GM19438 (cell line): Measurements from ENCODE around the gene TTC17.
"Not testable (repeated sequence)": the region's sequence is repeated elsewhere in the genome, so short reads cannot be mapped to it uniquely, and the experiment has no call there.

Source experiments
- ATAC-seq: cut with Tn5 transposase; IDR thresholded peaks from one replicate; pipeline ENCODE4 v1.9.1; 2021; ENCODE audit warnings: low read depth; ENCODE audit not compliant: unreplicated experiment

The TTC17 gene, protein sequence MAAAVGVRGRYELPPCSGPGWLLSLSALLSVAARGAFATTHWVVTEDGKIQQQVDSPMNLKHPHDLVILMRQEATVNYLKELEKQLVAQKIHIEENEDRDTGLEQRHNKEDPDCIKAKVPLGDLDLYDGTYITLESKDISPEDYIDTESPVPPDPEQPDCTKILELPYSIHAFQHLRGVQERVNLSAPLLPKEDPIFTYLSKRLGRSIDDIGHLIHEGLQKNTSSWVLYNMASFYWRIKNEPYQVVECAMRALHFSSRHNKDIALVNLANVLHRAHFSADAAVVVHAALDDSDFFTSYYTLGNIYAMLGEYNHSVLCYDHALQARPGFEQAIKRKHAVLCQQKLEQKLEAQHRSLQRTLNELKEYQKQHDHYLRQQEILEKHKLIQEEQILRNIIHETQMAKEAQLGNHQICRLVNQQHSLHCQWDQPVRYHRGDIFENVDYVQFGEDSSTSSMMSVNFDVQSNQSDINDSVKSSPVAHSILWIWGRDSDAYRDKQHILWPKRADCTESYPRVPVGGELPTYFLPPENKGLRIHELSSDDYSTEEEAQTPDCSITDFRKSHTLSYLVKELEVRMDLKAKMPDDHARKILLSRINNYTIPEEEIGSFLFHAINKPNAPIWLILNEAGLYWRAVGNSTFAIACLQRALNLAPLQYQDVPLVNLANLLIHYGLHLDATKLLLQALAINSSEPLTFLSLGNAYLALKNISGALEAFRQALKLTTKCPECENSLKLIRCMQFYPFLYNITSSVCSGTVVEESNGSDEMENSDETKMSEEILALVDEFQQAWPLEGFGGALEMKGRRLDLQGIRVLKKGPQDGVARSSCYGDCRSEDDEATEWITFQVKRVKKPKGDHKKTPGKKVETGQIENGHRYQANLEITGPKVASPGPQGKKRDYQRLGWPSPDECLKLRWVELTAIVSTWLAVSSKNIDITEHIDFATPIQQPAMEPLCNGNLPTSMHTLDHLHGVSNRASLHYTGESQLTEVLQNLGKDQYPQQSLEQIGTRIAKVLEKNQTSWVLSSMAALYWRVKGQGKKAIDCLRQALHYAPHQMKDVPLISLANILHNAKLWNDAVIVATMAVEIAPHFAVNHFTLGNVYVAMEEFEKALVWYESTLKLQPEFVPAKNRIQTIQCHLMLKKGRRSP

DNA sequence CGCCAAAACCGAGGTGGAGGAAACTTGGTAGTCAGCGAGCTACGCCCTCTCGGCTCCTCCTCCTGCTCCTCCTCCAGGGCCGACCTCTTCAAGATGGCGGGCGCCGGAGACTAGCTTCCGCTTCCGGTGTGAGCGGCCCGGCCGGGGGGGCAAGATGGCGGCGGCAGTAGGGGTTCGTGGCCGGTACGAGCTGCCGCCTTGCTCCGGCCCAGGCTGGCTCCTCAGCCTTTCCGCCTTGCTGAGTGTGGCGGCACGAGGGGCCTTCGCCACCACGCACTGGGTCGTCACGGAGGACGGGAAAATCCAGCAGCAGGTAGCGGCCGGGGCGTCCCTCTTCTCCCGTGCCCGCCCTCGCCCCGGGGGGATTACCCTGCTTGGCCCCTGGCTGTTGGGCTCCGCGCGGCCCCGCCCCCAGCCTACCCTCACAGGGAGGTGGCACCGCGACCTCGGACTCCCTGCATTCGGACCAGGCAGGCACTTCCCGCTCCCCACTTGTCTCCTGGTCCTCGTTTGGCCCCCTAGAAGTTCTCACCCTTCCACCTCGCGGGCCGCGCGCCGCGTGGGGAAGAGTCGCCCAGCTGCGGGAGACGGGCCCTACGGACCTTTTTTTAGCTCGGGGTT lies at the start of gene TTC17:
Gene TTC17, plus strand, starts transcription at position 120 of the 621 bp plus-strand sequence. Its CDS starts 35 bp downstream, at position 155.
- peak; percentile 93 for ATAC-seq

DNA sequence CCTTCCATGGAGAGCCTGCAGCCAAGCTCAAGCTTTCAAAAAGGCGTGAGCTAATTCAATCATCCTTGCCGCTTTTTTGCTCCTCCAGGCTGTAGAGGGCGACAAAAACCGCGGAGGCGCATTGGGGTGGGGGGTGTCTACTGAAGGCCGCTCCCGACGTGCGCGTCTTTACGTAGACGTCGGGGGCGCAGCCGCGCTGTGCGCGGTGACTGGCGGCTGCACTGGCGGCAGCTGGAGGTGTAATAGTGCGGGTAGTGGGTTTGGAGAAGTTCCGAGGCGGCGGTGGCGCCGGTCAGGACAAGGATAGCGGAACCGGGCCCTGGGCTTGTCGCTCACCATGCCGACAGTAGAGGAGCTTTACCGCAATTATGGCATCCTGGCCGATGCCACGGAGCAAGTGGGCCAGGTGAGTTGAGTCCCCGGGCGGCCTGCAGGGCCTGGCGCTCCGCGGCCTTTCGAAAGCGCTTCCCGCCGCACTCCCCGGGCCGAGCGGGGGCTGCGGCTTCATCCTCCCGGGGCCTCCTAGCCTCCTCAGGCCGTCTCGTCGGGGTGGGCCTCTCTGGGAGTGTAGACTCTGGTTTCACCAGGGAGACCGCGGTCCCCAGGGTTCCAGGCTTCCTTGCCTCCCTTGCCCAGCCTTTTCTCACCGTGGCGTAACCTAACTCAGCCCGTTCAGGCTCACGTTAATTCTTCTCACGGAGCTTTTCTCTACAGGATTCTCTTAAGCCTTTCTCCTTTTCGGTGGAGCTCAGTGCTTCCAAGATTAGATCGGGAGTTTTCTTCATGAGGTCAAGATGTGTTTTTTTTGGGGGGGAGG lies 46.7 kb upstream of the TTC17 start, which contains the start of gene API5:
Gene API5, plus strand, starts transcription at position 206 of the 817 bp plus-strand sequence. Its CDS starts 132 bp downstream, at position 338.
- ATAC-seq = peak; percentile 97

DNA sequence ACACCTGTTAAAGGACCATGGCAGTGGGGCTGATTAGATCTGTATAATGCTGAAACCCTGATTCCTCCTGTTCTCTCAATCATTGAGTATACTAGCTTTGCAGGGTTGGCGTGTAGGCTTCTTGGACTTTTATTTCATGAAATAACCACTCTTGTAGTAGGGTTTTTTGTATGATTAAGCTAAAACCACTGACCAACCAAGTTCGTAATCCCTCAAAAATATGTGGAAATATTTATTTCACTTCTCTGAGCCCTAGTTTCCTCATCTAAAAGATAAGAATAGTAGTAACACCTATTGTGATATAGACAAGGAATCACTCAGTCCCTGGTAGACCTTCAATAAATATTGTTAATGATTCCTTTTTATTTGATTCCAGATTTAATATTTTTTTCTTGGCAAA lies 42.8 kb upstream of the TTC17 start:
- ATAC-seq = no peak

DNA sequence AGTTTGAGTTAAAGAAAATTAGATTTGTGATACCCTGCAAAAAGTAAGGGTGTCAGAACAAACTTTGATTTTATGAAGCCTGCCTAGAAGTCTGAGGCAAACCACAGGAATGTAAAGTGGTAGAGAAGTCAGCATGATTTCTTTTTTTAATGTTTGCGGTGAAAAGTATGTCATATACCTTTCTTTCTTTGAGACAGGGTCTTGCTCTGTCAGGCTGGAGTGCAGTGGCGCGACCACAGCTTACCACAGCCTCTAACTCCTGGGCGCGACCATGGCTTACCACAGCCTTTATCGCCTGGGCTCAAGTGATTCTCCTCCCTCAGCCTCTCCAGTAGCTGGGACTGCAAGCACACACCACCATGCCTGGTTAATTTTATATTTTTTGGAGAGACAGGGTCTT lies 42.3 kb upstream of the TTC17 start:
- ATAC-seq = no peak

DNA sequence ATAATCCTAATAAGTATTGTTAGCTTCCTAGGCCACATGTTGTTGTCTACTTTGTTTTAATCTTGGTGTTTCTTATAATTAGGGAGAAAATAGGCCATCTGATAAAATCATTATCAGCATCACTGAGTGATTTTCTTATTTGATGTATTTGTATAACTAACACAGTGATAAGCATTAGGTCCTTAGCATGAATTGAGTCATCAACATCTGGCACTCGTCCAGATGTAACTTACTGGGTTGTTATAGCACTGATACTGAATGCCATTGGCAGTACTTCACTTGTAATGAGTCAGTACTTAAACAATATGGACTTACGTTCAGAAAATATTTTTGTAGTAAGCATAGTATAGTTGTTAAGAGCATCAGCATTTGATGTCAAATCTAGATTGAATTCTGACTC lies 30.7 kb upstream of the TTC17 start:
- no peak for ATAC-seq

DNA sequence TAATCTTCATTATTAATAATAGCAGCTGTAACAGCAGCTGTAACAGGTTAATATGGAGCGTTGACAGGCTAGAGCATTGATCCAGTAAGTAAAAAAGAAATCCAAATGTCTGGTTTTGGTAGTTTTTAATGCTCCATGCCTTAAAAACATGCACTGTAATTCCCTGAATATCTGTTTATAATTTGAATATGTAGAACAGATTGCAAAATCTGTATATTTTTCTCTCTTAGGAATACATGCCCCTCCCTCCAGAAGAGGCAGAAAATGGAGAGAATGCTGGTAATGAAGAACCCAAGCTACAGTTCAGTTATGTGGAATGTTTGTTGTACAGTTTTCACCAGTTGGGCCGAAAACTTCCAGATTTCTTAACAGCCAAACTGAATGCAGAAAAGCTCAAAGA lies 30.2 kb upstream of the TTC17 start:
- ATAC-seq = no peak

DNA sequence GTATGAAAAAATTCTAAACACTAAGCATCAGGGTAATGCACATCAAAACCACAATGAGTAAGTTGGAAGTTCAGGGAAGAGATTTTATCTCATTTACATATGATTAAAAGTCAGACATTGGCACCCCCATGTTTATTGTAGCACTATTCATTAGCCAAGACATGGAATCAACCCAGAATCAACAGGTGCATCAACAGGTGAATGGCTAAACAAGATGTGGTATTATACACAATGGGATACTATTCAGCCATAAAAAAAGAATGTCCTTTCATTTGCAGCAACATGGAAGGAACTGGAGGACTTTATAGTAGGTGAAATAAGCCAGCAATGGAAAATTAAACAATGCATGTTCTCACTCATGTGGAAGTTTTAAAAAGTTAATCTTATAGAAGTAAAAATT lies 17.6 kb upstream of the TTC17 start:
- ATAC-seq = no peak

DNA sequence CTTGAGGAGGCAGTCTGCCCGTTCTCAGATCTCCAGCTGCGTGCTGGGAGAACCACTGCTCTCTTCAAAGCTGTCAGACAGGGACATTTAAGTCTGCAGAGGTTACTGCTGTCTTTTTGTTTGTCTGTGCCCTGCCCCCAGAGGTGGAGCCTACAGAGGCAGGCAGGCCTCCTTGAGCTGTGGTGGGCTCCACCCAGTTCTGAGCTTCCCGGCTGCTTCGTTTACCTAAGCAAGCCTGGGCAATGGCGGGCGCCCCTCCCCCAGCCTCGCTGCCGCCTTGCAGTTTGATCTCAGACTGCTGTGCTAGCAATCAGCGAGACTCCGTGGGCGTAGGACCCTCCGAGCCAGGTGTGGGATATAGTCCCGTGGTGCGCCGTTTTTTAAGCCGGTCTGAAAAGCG lies 7.3 kb upstream of the TTC17 start:
- ATAC-seq = not testable (repeated sequence)

DNA sequence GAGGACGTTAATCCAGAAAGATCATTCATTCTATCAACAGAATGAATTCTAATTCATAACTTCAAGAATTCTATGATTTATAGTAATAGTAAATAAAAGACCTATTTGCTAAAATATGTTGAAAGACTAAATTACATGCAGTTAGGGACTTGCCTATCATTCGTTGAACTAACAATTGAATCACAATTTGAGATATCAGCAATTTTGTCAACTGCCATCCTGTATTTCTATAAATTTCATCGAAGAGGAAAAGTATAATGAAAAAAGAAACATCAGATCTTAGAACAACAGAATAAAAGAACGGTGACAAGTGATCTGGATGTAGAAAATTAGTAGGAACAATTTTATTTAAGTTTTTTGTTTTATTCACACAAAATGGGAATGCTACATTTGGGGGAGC lies 4.4 kb upstream of the TTC17 start:
- ATAC-seq = no peak

DNA sequence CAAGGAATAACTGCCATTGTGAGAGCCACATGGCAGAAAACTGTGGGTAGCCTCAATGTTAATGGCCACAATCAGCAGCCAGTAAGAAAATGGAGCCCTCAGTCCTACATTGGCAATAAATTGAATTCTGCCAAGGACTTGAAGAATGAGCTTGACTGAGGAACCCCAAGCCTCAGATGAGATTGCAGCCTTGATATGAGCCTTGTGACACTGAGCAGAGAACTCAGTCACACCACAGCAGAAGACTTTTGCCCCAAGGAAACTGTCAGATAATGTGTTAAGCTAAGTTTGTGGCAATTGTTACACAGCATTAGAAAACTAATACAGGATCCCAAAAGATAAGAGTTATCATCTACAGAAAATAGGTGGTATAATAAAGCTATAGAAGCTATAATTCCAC lies 2.4 kb upstream of the TTC17 start:
- ATAC-seq = no peak

DNA sequence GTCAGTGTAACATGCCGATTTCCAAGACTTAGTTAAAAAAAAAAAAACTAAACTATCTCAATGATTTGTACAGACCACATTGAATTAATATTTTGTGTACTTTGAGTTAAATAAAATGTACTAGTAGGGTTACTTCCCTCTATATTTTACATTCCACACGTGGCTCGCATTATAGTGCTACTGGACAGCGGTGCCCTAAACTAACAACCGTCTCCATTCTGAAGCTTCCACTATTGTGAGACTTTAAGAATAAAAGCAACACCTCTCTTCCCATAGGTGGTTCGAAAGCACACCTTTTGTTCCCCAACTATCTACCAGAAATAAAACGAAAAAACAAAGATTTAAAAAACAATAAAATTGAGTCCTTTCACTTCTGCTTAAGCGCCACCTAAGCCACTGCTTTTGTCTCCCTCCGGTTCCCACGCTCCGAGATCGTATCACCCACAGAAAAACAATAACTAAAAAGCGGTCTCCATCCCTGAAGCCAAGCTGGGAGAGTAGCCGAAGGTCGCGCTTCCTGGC lies 380 bp upstream of the TTC17 start:
- no peak for ATAC-seq

DNA sequence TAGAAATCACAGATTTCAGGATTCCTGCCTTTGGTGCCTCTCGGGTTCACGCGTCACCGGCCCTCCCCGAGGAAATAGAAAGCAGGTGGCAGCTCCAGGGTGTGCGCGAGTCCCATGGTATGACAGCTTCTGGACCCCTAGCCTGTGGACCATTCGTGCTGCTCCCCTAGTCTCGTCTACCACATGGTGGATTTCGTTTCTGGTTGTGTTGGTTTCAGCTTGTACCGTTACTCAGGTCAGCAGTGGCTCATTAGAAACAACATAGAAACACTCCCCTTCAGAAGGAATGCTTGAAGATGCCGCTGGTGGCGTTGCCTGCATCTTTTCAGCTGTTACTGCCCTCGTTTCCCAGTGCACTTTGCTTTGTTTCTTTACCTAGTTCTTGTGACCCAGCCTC lies 700 bp downstream of the TTC17 start:
- ATAC-seq = peak; percentile 56

DNA sequence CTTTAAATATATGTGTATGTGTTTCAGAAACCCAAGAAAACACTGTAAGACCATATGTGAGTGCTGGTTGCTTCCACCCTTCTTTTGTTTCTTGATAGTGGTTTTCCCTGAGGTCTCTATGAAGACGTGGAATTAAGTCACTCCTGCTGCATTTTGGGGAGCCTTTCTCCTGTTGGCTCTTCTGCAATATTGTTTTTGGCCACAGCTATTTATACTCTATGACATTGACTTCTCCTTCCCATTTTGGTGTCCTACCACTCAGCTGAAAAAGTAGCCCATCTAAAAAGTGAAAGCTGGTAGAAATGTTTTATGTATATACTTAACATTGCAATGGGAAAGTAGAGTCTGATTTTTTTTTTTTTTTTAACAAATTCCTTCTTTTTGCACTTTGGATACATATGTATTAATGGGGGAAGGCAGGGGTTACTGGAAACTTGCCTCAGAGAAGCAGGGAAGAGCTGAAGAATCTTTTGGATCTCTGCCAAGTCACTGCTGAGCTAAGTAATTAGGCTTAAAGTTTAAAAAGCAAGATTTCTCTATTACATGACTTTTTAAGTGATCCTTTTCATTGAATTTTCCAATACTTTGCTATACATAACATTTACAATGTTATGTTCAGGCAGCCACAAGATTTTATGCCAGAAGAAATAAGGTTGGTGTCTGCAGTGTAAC lies 1.8 kb downstream of the TTC17 start:
- no peak for ATAC-seq

DNA sequence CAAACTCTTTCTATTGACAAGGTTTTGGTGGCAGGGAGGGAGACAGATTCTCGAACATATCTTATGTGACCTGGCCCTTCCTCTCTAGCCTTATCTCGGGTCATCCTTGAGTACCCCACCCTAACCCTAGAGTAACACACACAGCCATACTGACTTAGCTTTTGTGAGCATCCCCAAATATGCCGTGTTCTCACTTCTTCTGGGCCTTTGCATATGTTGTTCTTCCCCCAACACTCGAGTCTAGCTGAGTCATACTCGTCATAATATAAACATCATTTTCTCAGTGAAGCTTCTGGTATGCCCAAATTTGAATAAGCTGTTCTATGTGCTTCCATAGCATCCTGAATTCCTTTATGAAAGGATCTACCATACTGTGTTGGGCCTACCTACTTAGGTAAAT lies 8.0 kb downstream of the TTC17 start:
- ATAC-seq = no peak

DNA sequence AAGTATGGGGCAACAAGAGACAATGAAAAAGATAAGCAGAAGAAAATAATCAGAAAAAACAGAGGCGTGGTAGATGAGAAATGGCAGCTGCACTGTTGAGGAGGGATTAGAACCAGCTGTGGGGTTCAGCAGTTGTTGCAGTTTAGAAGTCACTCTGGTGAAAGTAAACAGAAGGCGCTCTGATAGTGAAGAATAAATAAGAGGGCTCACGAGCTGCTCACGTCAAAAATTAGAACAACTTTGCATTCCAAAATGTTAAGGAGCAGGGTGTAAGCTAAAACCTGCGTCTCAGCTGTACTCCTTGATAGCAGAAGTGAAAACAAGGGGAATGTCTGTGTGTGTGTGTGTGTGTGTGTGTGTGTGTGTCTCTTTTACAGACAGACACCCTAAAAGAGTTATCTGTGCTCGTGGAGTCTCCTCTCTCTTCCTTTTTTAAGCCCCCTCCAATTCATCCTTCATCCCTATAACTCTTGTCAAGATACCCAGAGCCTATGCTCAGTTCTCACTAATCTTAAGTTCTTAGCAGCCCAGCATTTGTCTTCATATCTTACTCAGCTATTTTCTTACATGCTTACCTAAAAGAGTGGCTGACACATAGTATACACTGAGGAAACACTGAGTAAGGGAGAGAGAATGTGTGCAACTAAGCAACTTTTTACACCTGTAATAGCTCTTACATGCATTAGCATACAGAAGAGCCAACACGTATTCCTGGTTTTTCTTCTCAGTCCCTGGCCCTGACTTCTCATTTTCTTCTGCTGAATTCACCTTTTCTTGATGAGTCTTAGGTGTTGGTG lies 8.9 kb downstream of the TTC17 start:
- ATAC-seq = no peak

DNA sequence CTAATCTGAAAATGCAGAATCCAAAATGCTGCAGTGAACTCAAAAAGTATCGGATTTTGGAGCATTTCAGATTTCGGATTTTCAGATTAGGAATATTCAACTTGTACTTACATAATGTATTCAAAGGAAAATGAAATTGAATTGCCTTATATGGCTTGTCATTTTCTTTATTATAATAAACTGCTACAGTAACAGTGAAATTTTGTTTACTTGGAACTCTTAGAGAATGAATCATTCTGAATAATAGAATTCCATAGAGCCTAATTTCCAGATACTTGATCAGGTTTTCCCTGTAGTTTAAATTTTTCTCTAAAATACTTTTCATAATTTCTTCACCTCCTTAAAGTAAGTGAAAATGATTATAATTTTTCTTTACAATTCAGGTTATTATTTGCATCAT lies 17.3 kb downstream of the TTC17 start:
- ATAC-seq = no peak

DNA sequence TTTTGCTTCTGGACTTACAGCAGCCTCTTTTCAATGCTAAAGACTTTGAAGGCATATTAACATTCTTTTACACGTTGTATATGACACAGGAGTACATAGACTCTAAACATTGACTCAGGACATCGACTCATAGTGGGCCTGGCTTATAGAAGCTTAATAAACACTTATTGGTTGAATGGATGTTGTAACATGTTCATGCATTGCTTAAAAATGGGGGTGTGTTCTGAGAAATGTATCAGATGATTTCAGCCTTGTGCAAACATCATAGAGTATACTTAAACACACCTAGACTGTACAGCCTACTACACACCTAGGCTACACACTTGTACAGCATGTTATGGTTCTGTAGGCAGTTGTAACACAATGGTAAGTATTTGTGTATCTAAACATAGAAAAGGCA lies 17.9 kb downstream of the TTC17 start:
- ATAC-seq = no peak

DNA sequence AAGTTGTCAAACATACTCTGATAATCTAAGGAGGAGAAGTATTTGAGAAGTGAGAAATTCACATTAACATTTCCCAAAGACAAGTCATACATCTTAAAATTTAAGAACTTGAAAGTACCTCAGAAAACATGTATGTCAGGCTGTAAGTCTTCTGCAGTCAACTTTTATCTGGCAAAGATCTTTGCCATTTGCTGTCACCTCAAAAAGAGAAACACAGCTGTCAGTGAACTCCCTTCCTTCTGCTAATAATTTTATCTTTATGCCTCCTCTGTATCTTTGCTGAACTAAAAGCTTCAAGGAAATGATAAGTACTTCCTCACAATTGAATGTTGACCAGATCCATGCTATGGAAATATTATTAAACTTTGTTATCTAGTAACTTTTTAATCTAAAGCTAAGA lies 18.7 kb downstream of the TTC17 start:
- no peak for ATAC-seq
